HepG2 (cell line): ENCODE data around the gene ELL. TPM values are rescaled to one million over a fixed set of nuclear protein-coding genes. Genes with fewer than 3 reads are reported as not detected.

Experiments
- DBP ChIP-seq: sonication (generic); formaldehyde crosslinking; IDR thresholded peaks from 2 replicates; pipeline ENCODE4 v1.4.0; 2020; ENCODE audit warnings: missing genetic modification reagents; ENCODE audit errors: not compliant biosample characterization
- EZH2 ChIP-seq: conservative IDR thresholded peaks from 2 replicates; pipeline ENCODE4 v1.6.1; 2012; ENCODE audit warnings: mild to moderate bottlenecking, low read depth, low read length, moderate library complexity
- FOXC1 ChIP-seq: sonication (generic); formaldehyde crosslinking; IDR thresholded peaks from 2 replicates; pipeline ENCODE4 v1.8.0; 2022; ENCODE audit warnings: mild to moderate bottlenecking, missing genetic modification reagents, borderline replicate concordance
- KAT8 ChIP-seq: IDR thresholded peaks from 2 replicates; pipeline ENCODE4 v1.6.1; 2016; ENCODE audit warnings: missing genetic modification reagents, missing compliant biosample characterization
- NCOA5 ChIP-seq: sonication (generic); formaldehyde crosslinking; IDR thresholded peaks from 2 replicates; pipeline ENCODE4 v1.4.0; 2020; ENCODE audit warnings: missing genetic modification reagents
- SRSF9 ChIP-seq: fragments of 200-400 bp; formaldehyde crosslinking; IDR thresholded peaks from 2 replicates; pipeline ENCODE4 v1.6.1; 2018; ENCODE audit warnings: borderline replicate concordance, mild to moderate bottlenecking, low read depth, low read length; ENCODE audit not compliant: insufficient read depth, poor library complexity, severe bottlenecking
- SRY ChIP-seq: sonication (generic); formaldehyde crosslinking; IDR thresholded peaks from 2 replicates; pipeline ENCODE4 v1.8.0; 2022; ENCODE audit warnings: mild to moderate bottlenecking, missing genetic modification reagents
- TEAD2 ChIP-seq: sonication (generic); formaldehyde crosslinking; IDR thresholded peaks from 2 replicates; pipeline ENCODE4 v1.9.0; 2021; ENCODE audit warnings: missing genetic modification reagents
- THAP8 ChIP-seq: sonication (generic); formaldehyde crosslinking; IDR thresholded peaks from 2 replicates; pipeline ENCODE4 v1.5.1; 2020; ENCODE audit warnings: missing genetic modification reagents, mild to moderate bottlenecking, borderline replicate concordance
- ZNF275 ChIP-seq: sonication (generic); formaldehyde crosslinking; IDR thresholded peaks from 2 replicates; pipeline ENCODE4 v1.8.0; 2022; ENCODE audit warnings: missing genetic modification reagents, mild to moderate bottlenecking, inconsistent platforms, borderline replicate concordance
- ZNF33A ChIP-seq: sonication (generic); formaldehyde crosslinking; IDR thresholded peaks from 2 replicates; pipeline ENCODE4 v1.5.1; 2020; ENCODE audit warnings: missing genetic modification reagents, mild to moderate bottlenecking, moderate library complexity, borderline replicate concordance
- ZNF512B ChIP-seq: sonication (generic); formaldehyde crosslinking; IDR thresholded peaks from 2 replicates; pipeline ENCODE4 v1.5.1; 2020; ENCODE audit warnings: missing genetic modification reagents, mild to moderate bottlenecking, borderline replicate concordance
- ZNF746 ChIP-seq: sonication (generic); formaldehyde crosslinking; IDR thresholded peaks from 2 replicates; pipeline ENCODE4 v1.8.0; 2022; ENCODE audit warnings: mild to moderate bottlenecking, missing genetic modification reagents
- polyA plus RNA-seq, 8 experiments: library from polyadenylated mRNA; depleted of rRNA in 3 of 8; stranded (reverse) in 7 of 8; unstranded in 1 of 8; fragments of >200 nt; fragmentation: Illumina TruSeq in 4 of 8; extraction: Trizol in 4 of 8; gene quantifications; 2 replicates each; pipeline versions ENCODE4 v1.2.1 to v1.2.3, GENCODE V29; 2011 to 2016; ENCODE audit warnings: low read depth in 4 of 8, missing spikeins in 1 of 8, mixed read lengths in 1 of 8; ENCODE audit not compliant: insufficient read depth in 1 of 8
- total RNA-seq, 5 experiments: library from RNA; depleted of rRNA; stranded (reverse); fragments of >200 nt; fragmentation: Illumina TruSeq; extraction: Trizol; gene quantifications; 2 replicates each; pipeline ENCODE4 v1.2.3, GENCODE V29; 2016; ENCODE audit warnings: low read depth in 1 of 5

ELL gene
- total and polyA plus RNA-seq, 2 of the 13 experiments (the other 11 are each of a cell fraction or from before 2014, with no cell fraction given), result 3.7 to 5.4 TPM

- TF ChIP-seq KAT8, result 0 out of 2 replicates have a peak, but pooled peaks have one; percentile 9
- TF ChIP-seq NCOA5 (CRISPR knock-in tag), result 0 out of 2 replicates have a peak, but pooled peaks have one; percentile 37
- TF ChIP-seq EZH2, result no peak
- no peak for TF ChIP-seq ZNF512B (CRISPR knock-in tag)
- TF ChIP-seq THAP8, result no peak
- no peak; the same call in 1 of the 2 replicates for TF ChIP-seq FOXC1 (CRISPR knock-in tag)
- 0 out of 2 replicates have a peak, but pooled peaks have one; percentile 5 for TF ChIP-seq ZNF275 (CRISPR knock-in tag)
- TF ChIP-seq DBP (CRISPR knock-in tag), result no peak
- no peak for TF ChIP-seq ZNF746
- no peak for TF ChIP-seq ZNF33A (CRISPR knock-in tag)
- TF ChIP-seq SRY (CRISPR knock-in tag), result 0 out of 2 replicates have a peak, but pooled peaks have one; percentile 32
- TF ChIP-seq SRSF9, result no peak
- no peak for TF ChIP-seq TEAD2 (CRISPR knock-in tag)
Observed at GRCh38 chr19:18437491-18438330, 84.2 kb downstream of the ELL start, which contains the start of gene ISYNA1 (continued).
